IPS DF 6.9 (cell line): ENCODE measurements around the gene ZSCAN10.
"Not testable (repeated sequence)": the region's sequence is repeated elsewhere in the genome, so short reads cannot be mapped to it uniquely, and the experiment has no call there.

Experiments
- DNase-seq: peaks from one replicate; pipeline ENCODE4 v3.0.0-alpha.2; 2013; ENCODE audit warnings: low read depth, low spot score
- H3K27ac ChIP-seq: one replicate; pipeline ENCODE4 v1.5.1; 2013; ENCODE audit warnings: low read length, control low read depth
- H3K27me3 ChIP-seq: 2 replicates; pipeline ENCODE4 v1.6.1; 2013; ENCODE audit warnings: mild to moderate bottlenecking, low read length; ENCODE audit not compliant: control insufficient read depth, insufficient read depth
- H3K36me3 ChIP-seq: 2 replicates; pipeline ENCODE4 v1.6.1; 2013; ENCODE audit warnings: low read length; ENCODE audit not compliant: control insufficient read depth, insufficient read depth
- H3K4me1 ChIP-seq: 2 replicates; pipeline ENCODE4 v1.6.1; 2013; ENCODE audit warnings: low read length; ENCODE audit not compliant: control insufficient read depth, insufficient read depth
- H3K4me3 ChIP-seq: 2 replicates; pipeline ENCODE4 v1.5.1; 2013; ENCODE audit warnings: mild to moderate bottlenecking, low read length
- H3K9me3 ChIP-seq: 2 replicates; pipeline ENCODE4 v1.6.1; 2013; ENCODE audit warnings: low read length, inconsistent platforms; ENCODE audit not compliant: control insufficient read depth, insufficient read depth
- WGBS: extraction: QIAGEN DNeasy Blood & Tissue Kit; methylation state at CpG from one replicate; pipeline ENCODE4 v1.1.7; 2013; ENCODE audit warnings: mixed read lengths, missing lambda C conversion rate; ENCODE audit not compliant: insufficient read length, insufficient coverage; 5-methylcytosine and 5-hydroxymethylcytosine counted together

The ZSCAN10 gene

DNA sequence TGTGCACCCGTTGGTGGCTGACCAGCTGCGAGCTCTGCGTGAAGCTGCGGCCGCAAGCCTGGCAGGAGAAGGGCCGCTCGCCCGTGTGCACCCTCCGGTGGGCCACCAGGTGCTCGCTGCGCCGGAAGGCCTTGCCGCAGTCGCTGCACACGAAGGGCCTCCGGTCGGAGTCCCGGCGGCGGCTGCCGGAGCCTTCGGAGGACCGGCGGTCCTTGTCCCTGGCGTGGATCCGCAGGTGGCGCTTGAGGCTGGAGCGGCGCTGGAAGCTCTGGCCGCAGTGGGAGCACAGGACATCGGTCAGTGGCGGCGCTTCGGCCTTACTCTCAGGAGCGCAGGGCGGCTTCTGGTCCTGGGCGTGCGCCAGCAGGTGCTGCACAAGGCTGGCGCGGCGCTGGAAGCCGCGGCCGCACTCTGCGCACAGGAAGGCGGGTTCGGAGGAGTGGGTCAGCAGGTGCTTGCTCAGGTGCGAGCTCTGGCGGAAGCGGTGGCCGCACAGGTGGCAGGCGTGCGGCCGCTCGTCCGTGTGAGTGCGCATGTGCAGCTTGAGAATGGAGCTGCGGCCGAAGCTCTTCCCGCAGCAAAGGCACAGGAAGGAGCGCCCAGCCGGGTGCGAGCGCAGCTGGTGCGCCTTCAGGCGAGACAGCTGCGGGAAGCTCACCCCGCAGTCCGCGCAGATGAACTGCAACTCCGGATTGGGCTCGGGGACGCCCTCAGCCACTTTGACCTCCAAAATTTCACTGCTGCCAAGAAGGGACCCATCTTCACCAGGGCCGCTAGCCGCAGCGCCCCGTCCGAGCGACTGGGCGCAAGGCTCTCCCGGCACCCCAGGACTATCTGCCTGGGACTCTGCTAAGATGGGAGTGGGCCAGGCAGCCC, 9.1 kb downstream of the ZSCAN10 start:
- Histone ChIP-seq H3K27me3 (no peaks in the 10 kb centered on the region), H3K4me3 (no peak overlapping the region), H3K4me1 (peaks cover 4% of the 10 kb centered on the region), H3K9me3 (no peaks in the 10 kb centered on the region), H3K27ac (no peak overlapping the region), H3K36me3 (peaks cover 45% of the 10 kb centered on the region)
- DNase-seq, result no peak
- no CpG with 5 or more reads among the region's 81 CpGs for WGBS

DNA sequence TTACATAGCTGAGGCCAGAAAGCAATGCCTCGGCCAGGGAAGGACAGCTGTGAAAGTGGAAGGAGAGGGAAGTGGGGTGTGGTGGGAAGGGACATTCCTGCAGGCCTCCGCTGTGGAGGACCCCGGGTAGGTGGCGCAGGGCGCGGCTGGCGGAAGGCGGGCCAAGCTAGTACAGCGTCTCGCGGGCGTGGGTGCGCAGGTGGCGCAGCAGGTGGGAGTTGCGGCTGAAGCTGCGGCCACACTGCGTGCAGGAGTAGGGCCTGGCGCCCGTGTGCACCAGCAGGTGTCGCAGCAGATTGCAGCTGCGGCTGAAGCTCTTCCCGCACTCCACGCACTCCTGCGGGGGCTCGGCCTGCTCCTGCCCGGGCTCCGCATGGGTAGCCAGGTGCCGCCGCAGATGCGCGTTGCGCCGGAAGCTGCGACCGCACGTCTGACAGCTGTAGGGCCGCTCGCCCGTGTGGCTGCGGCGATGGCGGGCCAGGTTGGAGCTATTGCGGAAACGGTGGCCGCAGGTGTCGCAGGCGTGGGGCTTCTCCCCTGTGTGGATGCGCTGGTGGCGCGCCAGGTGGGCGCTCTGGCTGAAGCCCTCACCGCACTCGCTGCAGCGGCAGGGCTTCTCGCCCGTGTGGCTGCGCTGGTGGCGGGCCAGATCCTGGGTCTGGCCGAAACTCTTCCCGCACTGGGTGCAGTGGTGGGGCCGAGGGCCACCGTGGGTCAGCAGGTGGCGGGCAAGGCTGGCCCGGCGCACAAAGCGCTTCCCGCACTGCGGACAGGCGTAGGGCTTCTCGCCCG, 10.0 kb downstream of the ZSCAN10 start:
- Histone ChIP-seq H3K4me3 (no peak overlapping the region), H3K4me1 (peaks cover 4% of the 10 kb centered on the region), H3K36me3 (peaks cover 45% of the 10 kb centered on the region), H3K9me3 (no peaks in the 10 kb centered on the region), H3K27ac (no peak overlapping the region), H3K27me3 (no peaks in the 10 kb centered on the region)
- no peak for DNase-seq
- WGBS, result no CpG with 5 or more reads among the region's 71 CpGs

DNA sequence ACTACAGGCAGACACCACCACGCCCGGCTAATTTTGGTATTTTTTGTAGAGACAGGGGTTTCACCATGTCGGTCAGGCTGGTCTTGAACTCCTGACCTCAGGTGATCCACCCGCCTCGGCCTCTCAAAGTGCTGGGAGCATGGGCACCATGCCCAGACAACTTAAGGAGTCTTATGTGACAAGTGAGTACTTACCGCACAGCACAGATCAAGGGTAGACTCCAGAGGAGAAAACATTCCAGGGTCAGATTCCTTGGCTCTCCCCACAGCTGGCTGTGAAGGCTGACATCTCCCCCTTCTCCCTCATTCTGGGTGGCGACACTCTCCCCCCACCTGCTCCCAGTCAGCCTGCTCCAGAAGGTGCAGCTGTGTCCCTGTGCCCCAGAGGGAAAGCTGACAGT, 10.6 kb downstream of the ZSCAN10 start:
- Histone ChIP-seq H3K27ac (no peak overlapping the region), H3K36me3 (peaks cover 45% of the 10 kb centered on the region), H3K9me3 (no peaks in the 10 kb centered on the region), H3K4me3 (no peak overlapping the region), H3K27me3 (no peaks in the 10 kb centered on the region), H3K4me1 (peaks cover 4% of the 10 kb centered on the region)
- DNase-seq, result no peak
- no CpG with 5 or more reads among the region's 7 CpGs for WGBS

DNA sequence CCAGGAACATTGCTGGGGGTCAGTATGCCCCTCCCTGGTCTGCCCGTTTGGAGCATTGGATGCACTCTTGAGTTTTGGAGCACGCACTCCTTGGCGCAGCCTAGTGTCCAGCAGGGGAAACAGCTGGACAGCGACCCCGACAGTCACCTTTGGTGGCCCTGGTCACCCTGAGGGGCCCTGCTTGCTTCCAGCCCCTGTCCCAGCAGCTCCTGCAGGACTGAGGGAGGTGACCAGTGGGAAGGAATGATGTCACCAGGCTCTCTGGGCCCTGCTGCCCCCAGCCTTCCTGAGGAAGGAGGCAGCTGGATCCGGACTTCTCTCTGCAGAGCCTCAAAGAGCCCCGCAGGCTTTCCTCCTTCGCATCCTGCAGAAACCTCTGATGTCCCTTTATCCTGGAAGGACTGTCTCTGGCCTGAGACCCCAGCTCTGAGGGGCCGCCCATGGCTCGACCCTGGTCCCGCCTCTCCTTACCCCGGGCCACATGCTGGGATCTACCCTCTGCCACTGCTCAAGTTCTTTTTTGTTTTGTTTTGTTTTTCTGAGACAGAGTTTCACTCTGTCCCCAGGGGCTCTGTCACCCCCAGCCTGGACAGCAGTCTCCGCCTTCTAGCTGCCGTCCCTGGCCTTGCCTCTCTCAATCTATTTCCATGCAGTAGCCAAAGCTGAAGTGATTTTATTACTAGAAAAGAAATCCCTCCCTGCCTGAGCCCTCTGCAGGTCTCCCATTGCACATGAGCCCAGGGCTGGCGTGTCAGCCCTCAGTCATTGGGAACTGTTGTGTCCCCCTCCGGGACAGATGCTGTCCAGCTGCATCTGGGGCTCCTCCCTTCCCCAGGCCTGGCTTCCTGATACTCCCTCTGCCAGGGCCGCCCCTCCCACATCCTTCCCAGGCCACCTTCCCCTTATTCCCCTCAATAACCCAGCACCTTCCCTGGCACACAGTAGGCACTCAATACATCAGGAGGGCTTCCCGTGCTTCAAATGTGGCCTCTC, 11.6 kb downstream of the ZSCAN10 start:
- peaks cover 4% of the 10 kb centered on the region for H3K4me1 ChIP-seq
- no peak overlapping the region for H3K4me3 ChIP-seq
- no peak overlapping the region for H3K27ac ChIP-seq
- H3K36me3 ChIP-seq, result peaks cover 41% of the 10 kb centered on the region
- no peak for DNase-seq
- no CpG with 5 or more reads among the region's 18 CpGs for WGBS
- no peaks in the 10 kb centered on the region for H3K9me3 ChIP-seq
- H3K27me3 ChIP-seq, result no peaks in the 10 kb centered on the region

DNA sequence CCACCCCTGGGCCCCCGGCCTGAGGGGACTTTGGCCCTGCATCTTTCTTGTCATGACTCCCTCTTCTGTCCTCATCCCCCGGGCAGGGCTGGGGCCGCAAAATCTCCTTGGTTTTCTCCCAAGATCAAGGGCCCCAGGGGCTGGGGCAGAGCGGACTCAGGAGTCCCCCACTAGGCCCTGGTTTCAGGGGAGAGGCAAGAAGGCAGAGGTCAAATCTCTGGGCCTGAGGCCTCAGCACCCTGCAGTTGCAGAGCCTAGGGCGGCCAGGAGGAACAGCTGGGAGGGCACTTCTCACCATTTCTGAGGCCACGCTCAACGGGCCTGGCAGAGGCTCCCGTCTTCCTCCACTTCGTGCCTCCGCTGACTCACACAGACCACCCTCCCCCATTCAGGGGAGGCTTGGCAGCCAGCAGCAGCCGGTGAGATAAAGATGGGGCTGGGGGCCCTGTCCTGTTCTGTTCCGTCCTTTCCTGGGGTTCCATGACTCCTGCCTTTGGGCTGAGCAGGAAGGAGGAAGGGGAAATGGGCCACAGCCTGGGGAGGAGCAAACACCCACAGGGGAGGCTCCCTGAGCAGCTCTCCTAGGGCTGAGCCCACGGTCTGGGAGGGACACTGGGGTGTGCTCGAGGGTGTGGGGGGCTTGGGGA, 12.4 kb downstream of the ZSCAN10 start:
- H3K4me3 ChIP-seq, result no peak overlapping the region
- H3K27ac ChIP-seq, result no peak overlapping the region
- no peaks in the 10 kb centered on the region for H3K9me3 ChIP-seq
- no peaks in the 10 kb centered on the region for H3K27me3 ChIP-seq
- peaks cover 4% of the 10 kb centered on the region for H3K4me1 ChIP-seq
- DNase-seq, result no peak
- no CpG with 5 or more reads among the region's 14 CpGs for WGBS
- H3K36me3 ChIP-seq, result peaks cover 33% of the 10 kb centered on the region

DNA sequence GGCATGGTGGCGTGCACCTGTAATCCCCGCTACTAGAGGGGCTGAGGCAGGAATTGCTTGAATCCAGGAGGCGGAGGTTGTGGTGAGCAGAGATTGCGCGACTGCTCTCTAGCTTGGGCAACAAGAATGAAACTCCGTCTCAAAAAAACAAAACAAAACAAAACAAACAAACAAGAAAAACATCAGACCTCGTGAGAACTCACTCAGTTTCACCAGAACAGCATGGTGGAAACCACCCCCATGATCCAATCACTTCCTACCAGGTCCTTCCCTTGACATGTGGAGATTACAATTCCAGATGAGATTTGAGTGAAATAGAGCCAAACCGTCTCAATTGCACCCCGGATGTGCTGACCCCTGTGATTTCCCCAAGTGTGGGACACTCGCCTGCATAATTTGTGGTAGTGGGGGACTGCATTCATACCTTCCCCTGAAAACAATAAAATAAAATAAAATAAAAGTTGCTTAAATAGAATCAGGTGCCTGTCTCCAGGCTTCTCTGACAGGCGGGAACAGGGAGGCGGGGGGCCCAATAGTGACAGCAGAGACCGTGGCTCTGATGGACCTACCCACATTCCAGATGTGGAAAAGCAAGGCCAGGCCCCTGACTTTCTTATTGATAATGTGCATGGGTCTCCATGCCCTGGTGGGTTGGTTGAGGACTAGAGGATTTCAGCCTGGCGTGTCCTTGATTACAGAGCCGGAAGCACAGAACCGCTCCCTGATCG, 13.1 kb downstream of the ZSCAN10 start:
- Histone ChIP-seq H3K4me3 (no peak overlapping the region), H3K27ac (no peak overlapping the region), H3K36me3 (peaks cover 26% of the 10 kb centered on the region), H3K4me1 (peaks cover 4% of the 10 kb centered on the region), H3K27me3 (no peaks in the 10 kb centered on the region), H3K9me3 (no peaks in the 10 kb centered on the region)
- DNase-seq, result no peak
- WGBS, result no CpG with 5 or more reads among the region's 17 CpGs

DNA sequence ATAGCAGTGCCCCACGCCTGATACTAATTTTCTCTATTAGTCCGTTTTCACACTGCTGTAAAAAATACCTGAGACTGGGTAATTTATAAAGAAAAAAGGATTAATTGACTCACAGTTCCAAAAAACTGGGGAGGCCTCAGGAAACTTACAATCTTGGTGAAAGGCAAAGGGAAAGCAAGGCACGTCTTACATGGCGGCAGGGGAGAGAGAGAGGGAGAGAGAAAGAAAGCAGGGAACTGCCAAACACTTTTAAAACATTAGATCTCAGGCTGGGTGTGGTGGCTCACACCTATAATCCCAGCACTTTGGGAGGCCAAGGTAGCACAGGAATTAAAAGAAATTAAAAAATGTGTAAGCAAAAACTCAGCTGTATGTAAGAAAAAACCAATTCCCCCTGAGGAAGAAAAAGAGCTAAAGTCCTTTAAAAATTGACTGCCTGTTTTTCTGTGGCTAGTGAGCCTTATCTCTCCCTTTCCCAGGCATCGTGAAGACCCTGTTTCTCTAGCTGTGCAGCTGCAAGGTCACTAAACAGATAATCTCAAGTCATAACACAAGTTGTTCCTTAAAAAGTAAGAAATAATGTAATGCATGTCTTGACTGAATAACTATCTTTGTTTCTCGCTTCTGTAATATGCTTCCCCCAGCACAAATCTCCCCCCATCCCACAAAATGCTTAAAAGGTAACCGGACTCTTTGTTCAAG, 14.0 kb downstream of the ZSCAN10 start:
- H3K27me3 ChIP-seq, result no peaks in the 10 kb centered on the region
- H3K4me1 ChIP-seq, result peaks cover 4% of the 10 kb centered on the region
- no peak for DNase-seq
- no CpG with 5 or more reads among the region's 7 CpGs for WGBS
- no peaks in the 10 kb centered on the region for H3K9me3 ChIP-seq
- H3K36me3 ChIP-seq, result peaks cover 21% of the 10 kb centered on the region
- no peak overlapping the region for H3K27ac ChIP-seq
- no peak overlapping the region for H3K4me3 ChIP-seq

DNA sequence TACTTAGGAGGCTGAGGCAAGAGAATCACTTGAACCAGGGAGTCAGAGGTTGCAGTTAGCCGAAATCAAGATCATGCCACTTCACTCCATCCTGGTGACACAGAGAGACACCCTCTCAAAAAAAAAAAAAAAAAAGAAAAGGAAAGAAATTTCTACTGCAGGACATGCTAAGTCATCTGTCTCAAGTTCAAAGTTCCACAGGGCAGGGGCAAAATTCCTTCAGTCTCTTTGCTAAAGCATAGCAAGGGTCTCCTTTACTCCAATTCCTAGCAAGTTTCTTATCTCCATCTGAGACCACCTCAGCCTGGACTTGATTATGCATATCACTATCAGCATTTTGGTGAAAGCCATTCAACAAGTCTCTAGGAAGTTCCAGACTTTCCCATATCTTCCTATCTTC, 14.6 kb downstream of the ZSCAN10 start:
- DNase-seq, result no peak
- Histone ChIP-seq H3K4me1 (peaks cover 4% of the 10 kb centered on the region), H3K36me3 (peaks cover 15% of the 10 kb centered on the region), H3K4me3 (no peak overlapping the region), H3K27ac (no peak overlapping the region), H3K27me3 (no peaks in the 10 kb centered on the region), H3K9me3 (no peaks in the 10 kb centered on the region)
- no CpG with 5 or more reads among the region's 1 CpG for WGBS

DNA sequence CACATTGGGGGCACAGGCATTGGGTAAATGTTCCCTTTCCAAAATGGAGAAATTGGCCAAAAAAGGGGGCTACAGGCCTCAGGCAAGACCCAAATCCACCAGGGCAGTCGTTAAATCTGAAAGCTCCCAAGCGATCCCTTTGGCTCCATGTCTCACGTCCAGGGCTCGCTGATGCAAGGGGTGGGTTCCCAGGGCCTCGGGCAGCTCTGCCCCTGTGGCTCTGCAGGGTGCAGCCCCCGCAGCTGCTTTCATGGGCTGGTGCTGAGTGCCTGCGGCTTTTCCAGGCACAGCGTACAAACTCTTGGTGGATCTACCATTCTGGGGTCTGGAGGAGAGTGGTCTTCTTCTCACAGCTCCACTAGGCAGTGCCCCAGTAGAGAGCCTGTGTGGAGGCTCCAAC, 15.7 kb downstream of the ZSCAN10 start:
- not testable (repeated sequence) for H3K4me1 ChIP-seq, H3K9me3 ChIP-seq, H3K36me3 ChIP-seq, H3K4me3 ChIP-seq, DNase-seq, H3K27ac ChIP-seq, H3K27me3 ChIP-seq
- no CpG with 5 or more reads among the region's 8 CpGs for WGBS
